DND-41 (cell line): Measurements from ENCODE around the gene NR3C1.

Experiments used
- ATAC-seq: fragments of 200-7000 bp; cut with Tn5 transposase; 3 replicates; pipeline ENCODE4 v1.9.1; 2021; ENCODE audit warnings: low read depth; ENCODE audit not compliant: insufficient read depth
- DNase-seq: peaks from one replicate; pipeline ENCODE4 v3.0.0-alpha.2; 2020
- H2AFZ ChIP-seq: 2 replicates; pipeline ENCODE4 v1.6.0; 2012; ENCODE audit warnings: low read depth, low read length
- H3K27ac ChIP-seq: 2 replicates; pipeline ENCODE4 v1.5.1; 2012; ENCODE audit warnings: low read length, inconsistent platforms
- H3K27me3 ChIP-seq: fragments of 200-600 bp; sonication (generic); 2 replicates; pipeline ENCODE4 v1.6.0; 2012; ENCODE audit warnings: low read length, mild to moderate bottlenecking, inconsistent platforms; ENCODE audit not compliant: insufficient read depth, poor library complexity
- H3K36me3 ChIP-seq: 2 replicates; pipeline ENCODE4 v1.5.1; 2012; ENCODE audit warnings: low read length, inconsistent platforms; ENCODE audit not compliant: insufficient read depth
- H3K4me1 ChIP-seq: 2 replicates; pipeline ENCODE4 v1.5.1; 2012; ENCODE audit warnings: mild to moderate bottlenecking, low read length; ENCODE audit not compliant: insufficient read depth
- H3K4me2 ChIP-seq: 2 replicates; pipeline ENCODE4 v1.6.0; 2012; ENCODE audit warnings: mild to moderate bottlenecking, moderate library complexity, low read length, inconsistent platforms; ENCODE audit not compliant: insufficient read depth
- H3K4me3 ChIP-seq, 2 experiments: fragments of 200-600 bp in 1 of 2; shearing (Covaris generic) in 1 of 2; 2 replicates each; pipeline ENCODE4 v1.5.1; 2012 to 2016; ENCODE audit warnings: inconsistent platforms in 2 of 2, low read length in 2 of 2, mild to moderate bottlenecking in 2 of 2, low read depth in 1 of 2, moderate library complexity in 1 of 2
- H3K79me2 ChIP-seq: 2 replicates; pipeline ENCODE4 v1.6.0; 2012; ENCODE audit warnings: low read length, inconsistent platforms; ENCODE audit not compliant: insufficient read depth
- H3K9ac ChIP-seq: 2 replicates; pipeline ENCODE4 v1.6.0; 2012; ENCODE audit warnings: low read depth, mild to moderate bottlenecking, inconsistent platforms, low read length, moderate library complexity
- H3K9me3 ChIP-seq: 2 replicates; pipeline ENCODE4 v1.5.1; 2012; ENCODE audit warnings: low read length, moderate library complexity, mild to moderate bottlenecking, inconsistent platforms; ENCODE audit not compliant: insufficient read depth, severe bottlenecking
- H4K20me1 ChIP-seq: 2 replicates; pipeline ENCODE4 v1.6.0; 2012; ENCODE audit warnings: low read length; ENCODE audit not compliant: insufficient read depth
- CTCF ChIP-seq: IDR thresholded peaks from 2 replicates; pipeline ENCODE4 v1.5.1; 2012; ENCODE audit warnings: borderline replicate concordance, low read length, moderate library complexity, mild to moderate bottlenecking; ENCODE audit not compliant: poor library complexity, severe bottlenecking; ENCODE audit errors: extremely low read depth
- EZH2 ChIP-seq: IDR thresholded peaks from 3 replicates; pipeline ENCODE4 v1.6.1; 2012; ENCODE audit warnings: borderline replicate concordance, low read depth, mild to moderate bottlenecking, moderate library complexity, low read length, inconsistent platforms; ENCODE audit not compliant: severe bottlenecking

Gene NR3C1

DNA sequence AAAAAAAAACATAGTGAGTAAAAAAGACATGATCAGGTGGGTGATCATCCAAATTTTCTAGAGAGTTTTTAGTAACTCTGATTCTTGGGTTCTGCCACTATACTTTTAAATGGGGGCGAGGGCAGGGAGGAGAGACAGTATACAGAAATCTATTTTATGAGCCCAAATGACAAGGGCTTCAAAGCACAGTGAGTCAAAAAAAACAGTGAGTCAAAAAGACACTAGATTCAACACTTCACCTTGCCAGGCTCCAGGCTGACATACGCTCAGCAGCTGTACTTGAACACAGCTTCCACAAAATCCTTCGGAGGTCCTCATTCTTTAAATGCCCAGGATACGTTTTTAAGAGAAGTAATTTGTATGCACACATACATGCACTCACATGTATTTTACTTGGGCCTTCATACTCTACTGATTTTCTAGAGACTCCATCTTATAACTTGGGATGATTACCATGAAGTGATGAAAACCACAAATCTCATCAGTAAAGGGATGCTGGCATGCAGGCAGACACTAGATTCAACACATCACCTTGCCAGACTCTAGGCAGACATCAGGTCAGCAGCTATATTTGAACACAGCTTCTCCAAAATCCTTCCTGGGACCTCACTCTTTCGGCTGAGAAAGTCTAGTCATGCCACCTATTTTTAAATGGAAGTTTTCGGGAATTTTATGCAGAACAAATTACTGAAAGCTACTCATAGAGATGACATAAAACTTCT, 28.8 kb downstream of the NR3C1 start:
- Histone ChIP-seq H3K4me3 (no peak overlapping the region), H3K79me2 (peaks cover 100% of the 10 kb centered on the region), H3K27ac (no peak overlapping the region), H3K27me3 (no peaks in the 10 kb centered on the region), H3K36me3 (peaks cover 61% of the 10 kb centered on the region), H3K9me3 (no peaks in the 10 kb centered on the region), H3K9ac (no peak overlapping the region), H2AFZ (no peak overlapping the region), H4K20me1 (peaks cover 78% of the 10 kb centered on the region), H3K4me2 (no peak overlapping the region), H3K4me1 (peaks cover 7% of the 10 kb centered on the region; the same call in 1 of the 2 replicates)
- ATAC-seq, result no peak
- no peak for DNase-seq
- TF ChIP-seq CTCF, result no peak
- no peak for TF ChIP-seq EZH2

DNA sequence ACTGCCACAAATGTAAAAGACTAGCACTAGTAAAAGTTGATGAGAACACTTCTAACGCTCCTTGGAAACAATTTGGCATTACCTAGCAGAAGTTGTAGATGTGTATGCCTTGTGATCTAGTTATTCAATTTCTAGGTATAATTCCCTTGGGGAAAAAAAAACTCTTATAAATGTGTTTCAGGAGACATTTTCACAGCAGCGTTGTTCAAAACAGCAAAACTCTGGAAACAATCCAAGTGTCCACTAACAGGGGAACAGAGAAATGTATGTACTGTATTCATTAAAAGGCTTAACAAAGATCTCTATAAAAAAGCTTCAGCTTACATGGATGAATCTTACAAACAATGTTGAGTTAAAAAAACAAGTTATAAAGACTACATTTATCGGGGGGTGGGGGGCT, 30.4 kb downstream of the NR3C1 start:
- no peak overlapping the region for H2AFZ ChIP-seq
- H3K79me2 ChIP-seq, result peaks cover 100% of the 10 kb centered on the region
- no peaks in the 10 kb centered on the region for H3K9me3 ChIP-seq
- TF ChIP-seq EZH2 (no peak), CTCF (no peak)
- H4K20me1 ChIP-seq, result peaks cover 78% of the 10 kb centered on the region
- H3K4me3 ChIP-seq, result no peak overlapping the region
- no peak overlapping the region for H3K9ac ChIP-seq
- DNase-seq (no peak), ATAC-seq (no peak)
- H3K4me2 ChIP-seq, result no peak overlapping the region
- peaks cover 3% of the 10 kb centered on the region; the same call in 1 of the 2 replicates for H3K4me1 ChIP-seq
- H3K27me3 ChIP-seq, result no peaks in the 10 kb centered on the region
- peaks cover 65% of the 10 kb centered on the region for H3K36me3 ChIP-seq
- no peak overlapping the region for H3K27ac ChIP-seq

GRCh38 chr5:143372187-143372829, 31.2 kb downstream of the NR3C1 start:
- TF ChIP-seq EZH2 (no peak), CTCF (no peak)
- Histone ChIP-seq H3K79me2 (peaks cover 100% of the 10 kb centered on the region), H3K9ac (no peak overlapping the region), H2AFZ (no peak overlapping the region), H3K27me3 (no peaks in the 10 kb centered on the region), H3K4me2 (no peak overlapping the region), H3K4me3 (no peak overlapping the region), H4K20me1 (peaks cover 78% of the 10 kb centered on the region), H3K27ac (no peak overlapping the region), H3K9me3 (no peaks in the 10 kb centered on the region), H3K4me1 (no peaks in the 10 kb centered on the region; the same call in 1 of the 2 replicates), H3K36me3 (peaks cover 63% of the 10 kb centered on the region)
- DNase-seq (no peak), ATAC-seq (no peak)
